NCI-H1048 (cell line): ENCODE results near the gene FAM174C.

Experiments
- DNase-seq: peaks from one replicate; lab custom pipeline; 2025; lab: John Stamatoyannopoulos, UW

Gene FAM174C

GRCh38 chr19:1261798-1262622, 13.3 kb upstream of the FAM174C start:
- DNase-seq = no peak

- no peak for DNase-seq
Measured at GRCh38 chr19:1262623-1263123, 12.7 kb upstream of the FAM174C start.

GRCh38 chr19:1263188-1263587, 12.1 kb upstream of the FAM174C start:
- DNase-seq = no peak

GRCh38 chr19:1264801-1265614, 10.3 kb upstream of the FAM174C start:
- no peak for DNase-seq

GRCh38 chr19:1265615-1266128, 9.7 kb upstream of the FAM174C start:
- no peak for DNase-seq

GRCh38 chr19:1266129-1266915, 9.0 kb upstream of the FAM174C start:
- DNase-seq = peak; percentile 43

- DNase-seq = no peak
Measured at GRCh38 chr19:1266916-1267476, 8.3 kb upstream of the FAM174C start.

GRCh38 chr19:1267477-1268225, 7.7 kb upstream of the FAM174C start:
- no peak for DNase-seq

GRCh38 chr19:1268226-1269064, 6.9 kb upstream of the FAM174C start:
- no peak for DNase-seq

GRCh38 chr19:1269065-1269477, 6.3 kb upstream of the FAM174C start, which contains the start of gene CIRBP:
TSS of gene CIRBP (plus strand) at chr19:1269332. CDS start at chr19:1270934, 1,602 bp downstream.
- DNase-seq = peak; percentile 91

- DNase-seq = peak; percentile 65
Measured at GRCh38 chr19:1269478-1270212, 5.7 kb upstream of the FAM174C start.

- no peak for DNase-seq
Measured at GRCh38 chr19:1270213-1270853, 5.0 kb upstream of the FAM174C start.

GRCh38 chr19:1270854-1271527, 4.3 kb upstream of the FAM174C start:
- DNase-seq = no peak

GRCh38 chr19:1271528-1272422, 3.6 kb upstream of the FAM174C start:
- no peak for DNase-seq

- no peak for DNase-seq
Measured at GRCh38 chr19:1272423-1273262, 2.7 kb upstream of the FAM174C start.
